ENCODE data around the gene USP25. TPM values are rescaled to one million over a fixed set of nuclear protein-coding genes. Genes with fewer than 3 reads are reported as not detected.

USP25 gene
- total RNA-seq, 1 donor: 62.7 TPM

DNA sequence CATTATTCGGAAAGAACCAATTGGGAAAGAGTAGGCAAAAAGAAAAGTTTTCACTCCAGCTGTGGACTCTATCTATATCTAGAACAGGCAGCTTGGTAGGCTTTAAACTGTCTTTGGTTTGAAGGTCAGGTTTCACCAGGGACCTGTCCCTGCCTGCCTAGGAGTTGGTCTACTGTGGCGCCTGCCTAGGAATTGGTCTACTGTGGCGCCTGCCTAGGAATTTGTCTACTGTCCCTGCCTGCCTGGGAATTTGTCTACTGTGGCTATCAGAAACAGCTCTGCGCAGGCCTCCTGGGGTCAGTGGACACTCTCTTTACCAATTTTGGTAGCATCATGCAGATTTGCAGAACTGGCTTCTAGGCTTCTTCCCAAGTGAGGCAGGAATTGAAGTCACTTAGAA, 13.8 kb downstream of the USP25 start:
- Histone ChIP-seq H3K27me3 (ENCODE audit: insufficient read depth, low read length) (no peaks in the 10 kb centered on the region), H3K4me3 (ENCODE audit: low read length) (no peak overlapping the region), H3K9me3 (ENCODE audit: low read depth, low read length) (no peaks in the 10 kb centered on the region), H3K4me1 (ENCODE audit: insufficient read depth, low read length) (peaks cover 35% of the 10 kb centered on the region)

DNA sequence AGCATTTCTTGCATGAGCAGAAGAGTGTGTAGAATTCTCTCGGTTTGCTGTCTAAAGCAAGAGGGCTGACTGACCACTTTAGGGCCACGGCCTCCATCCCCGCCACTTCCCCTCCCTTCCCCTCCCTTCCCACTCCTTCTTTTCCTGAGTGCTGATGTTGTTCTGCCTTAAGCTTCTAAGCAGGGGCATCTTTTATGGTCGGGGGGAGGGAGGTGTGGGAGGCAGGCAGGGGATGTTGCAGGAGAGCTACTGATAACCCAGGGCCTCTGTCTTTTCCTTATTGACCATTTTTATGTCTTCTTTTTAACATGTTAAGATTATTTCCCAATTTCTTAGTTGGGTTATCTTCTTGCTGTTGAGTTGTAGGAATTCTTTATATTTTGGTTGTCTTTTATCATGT, 15.1 kb downstream of the USP25 start:
- Histone ChIP-seq H3K4me1 (ENCODE audit: insufficient read depth, low read length) (peaks cover 25% of the 10 kb centered on the region), H3K27me3 (ENCODE audit: insufficient read depth, low read length) (no peaks in the 10 kb centered on the region), H3K9me3 (ENCODE audit: low read depth, low read length) (no peaks in the 10 kb centered on the region), H3K4me3 (ENCODE audit: low read length) (no peak overlapping the region)

- no peaks in the 10 kb centered on the region for H3K27me3 ChIP-seq (ENCODE audit: insufficient read depth, low read length)
- no peak overlapping the region for H3K4me3 ChIP-seq (ENCODE audit: low read length)
- H3K4me1 ChIP-seq (ENCODE audit: insufficient read depth, low read length): peaks cover 18% of the 10 kb centered on the region
- H3K9me3 ChIP-seq (ENCODE audit: low read depth, low read length): no peaks in the 10 kb centered on the region
These were observed 18.8 kb downstream of the USP25 start for GRCh38 chr21:15748586-15748985.

DNA sequence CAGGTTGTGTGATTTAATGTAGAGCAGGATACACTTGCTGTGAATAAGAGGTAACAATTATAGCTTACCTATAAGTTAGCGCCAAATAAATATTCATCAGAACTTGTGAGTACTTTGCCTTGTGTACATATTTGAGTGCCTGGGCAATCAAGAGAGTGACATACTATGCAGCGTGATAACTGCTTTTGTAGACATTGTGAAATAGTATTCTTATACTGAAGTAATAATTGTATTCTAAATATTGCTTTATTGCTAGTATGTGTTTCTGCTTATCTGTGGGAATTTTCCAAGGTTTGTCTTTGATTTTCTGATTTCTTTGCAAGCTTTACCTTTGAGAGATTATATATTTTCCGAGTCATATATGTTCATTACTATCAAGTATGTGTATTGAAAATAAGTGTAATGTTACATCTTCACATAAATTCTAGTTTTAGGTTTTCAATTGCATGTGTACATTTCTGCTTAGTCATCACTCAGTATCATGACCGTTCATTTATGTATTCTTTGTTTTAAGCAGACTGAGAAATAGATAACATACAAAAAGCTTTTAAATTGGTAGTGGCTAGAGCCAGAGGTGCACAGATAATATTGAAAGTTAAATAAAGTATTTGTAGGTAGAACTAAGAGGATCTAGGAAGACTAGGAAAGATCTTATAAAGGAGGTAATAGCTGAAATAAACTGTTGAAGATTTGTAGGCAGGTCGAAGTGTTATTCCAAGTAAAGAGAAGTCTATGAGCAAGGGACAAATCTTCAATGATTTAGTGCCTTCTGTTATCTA, 19.5 kb downstream of the USP25 start:
- Histone ChIP-seq H3K9me3 (ENCODE audit: low read depth, low read length) (no peaks in the 10 kb centered on the region), H3K4me3 (ENCODE audit: low read length) (no peak overlapping the region), H3K4me1 (ENCODE audit: insufficient read depth, low read length) (peaks cover 23% of the 10 kb centered on the region), H3K27me3 (ENCODE audit: insufficient read depth, low read length) (no peaks in the 10 kb centered on the region)

- Histone ChIP-seq H3K4me3 (ENCODE audit: low read length) (no peak overlapping the region), H3K4me1 (ENCODE audit: insufficient read depth, low read length) (peaks cover 25% of the 10 kb centered on the region), H3K27me3 (ENCODE audit: insufficient read depth, low read length) (no peaks in the 10 kb centered on the region), H3K9me3 (ENCODE audit: low read depth, low read length) (no peaks in the 10 kb centered on the region)
These were observed 20.0 kb downstream of the USP25 start for GRCh38 chr21:15749861-15750159.

DNA sequence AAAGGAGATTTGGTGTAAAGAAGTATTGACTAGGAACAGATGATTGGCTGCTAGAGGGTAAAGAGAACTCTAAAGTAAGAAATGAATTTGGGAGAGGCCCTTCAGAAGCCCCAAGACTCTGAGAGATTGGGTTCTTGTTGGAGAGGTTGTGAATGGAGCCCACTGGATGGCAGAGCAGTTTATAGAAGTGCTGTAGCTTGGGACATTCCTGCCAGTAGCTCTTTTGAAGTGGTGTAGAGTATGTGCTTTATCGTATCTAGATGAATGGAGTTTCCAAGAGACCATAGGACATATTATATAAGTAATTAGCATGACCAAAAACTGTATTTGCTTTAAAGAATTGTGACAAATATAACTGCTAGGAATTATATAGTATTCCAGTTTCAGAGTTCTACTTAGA, 21.3 kb downstream of the USP25 start:
- Histone ChIP-seq H3K4me1 (ENCODE audit: insufficient read depth, low read length) (peaks cover 30% of the 10 kb centered on the region), H3K9me3 (ENCODE audit: low read depth, low read length) (no peaks in the 10 kb centered on the region), H3K4me3 (ENCODE audit: low read length) (no peak overlapping the region), H3K27me3 (ENCODE audit: insufficient read depth, low read length) (no peaks in the 10 kb centered on the region)

- H3K27me3 ChIP-seq (ENCODE audit: insufficient read depth, low read length): no peaks in the 10 kb centered on the region
- peaks cover 30% of the 10 kb centered on the region for H3K4me1 ChIP-seq (ENCODE audit: insufficient read depth, low read length)
- H3K4me3 ChIP-seq (ENCODE audit: low read length): no peak overlapping the region
- H3K9me3 ChIP-seq (ENCODE audit: low read depth, low read length): no peaks in the 10 kb centered on the region
These were observed 21.8 kb downstream of the USP25 start for GRCh38 chr21:15751546-15751945.

- H3K27me3 ChIP-seq (ENCODE audit: insufficient read depth, low read length): no peaks in the 10 kb centered on the region
- peaks cover 30% of the 10 kb centered on the region for H3K4me1 ChIP-seq (ENCODE audit: insufficient read depth, low read length)
- no peaks in the 10 kb centered on the region for H3K9me3 ChIP-seq (ENCODE audit: low read depth, low read length)
- no peak overlapping the region for H3K4me3 ChIP-seq (ENCODE audit: low read length)
These were observed 23.1 kb downstream of the USP25 start for GRCh38 chr21:15752763-15753407.

- Histone ChIP-seq H3K9me3 (ENCODE audit: low read depth, low read length) (peaks cover 3% of the 10 kb centered on the region), H3K4me1 (ENCODE audit: insufficient read depth, low read length) (peaks cover 25% of the 10 kb centered on the region), H3K27me3 (ENCODE audit: insufficient read depth, low read length) (no peaks in the 10 kb centered on the region), H3K4me3 (ENCODE audit: low read length) (no peak overlapping the region)
These were observed 24.0 kb downstream of the USP25 start for GRCh38 chr21:15753741-15754140.

- peaks cover 25% of the 10 kb centered on the region for H3K4me1 ChIP-seq (ENCODE audit: insufficient read depth, low read length)
- H3K9me3 ChIP-seq (ENCODE audit: low read depth, low read length): peaks cover 3% of the 10 kb centered on the region
- H3K27me3 ChIP-seq (ENCODE audit: insufficient read depth, low read length): no peaks in the 10 kb centered on the region
- no peak overlapping the region for H3K4me3 ChIP-seq (ENCODE audit: low read length)
These were observed 24.9 kb downstream of the USP25 start for GRCh38 chr21:15754640-15755039.

- Histone ChIP-seq H3K4me1 (ENCODE audit: insufficient read depth, low read length) (peaks cover 25% of the 10 kb centered on the region), H3K4me3 (ENCODE audit: low read length) (no peak overlapping the region), H3K9me3 (ENCODE audit: low read depth, low read length) (peaks cover 3% of the 10 kb centered on the region), H3K27me3 (ENCODE audit: insufficient read depth, low read length) (no peaks in the 10 kb centered on the region)
These were observed 25.3 kb downstream of the USP25 start for GRCh38 chr21:15755125-15755524.

DNA sequence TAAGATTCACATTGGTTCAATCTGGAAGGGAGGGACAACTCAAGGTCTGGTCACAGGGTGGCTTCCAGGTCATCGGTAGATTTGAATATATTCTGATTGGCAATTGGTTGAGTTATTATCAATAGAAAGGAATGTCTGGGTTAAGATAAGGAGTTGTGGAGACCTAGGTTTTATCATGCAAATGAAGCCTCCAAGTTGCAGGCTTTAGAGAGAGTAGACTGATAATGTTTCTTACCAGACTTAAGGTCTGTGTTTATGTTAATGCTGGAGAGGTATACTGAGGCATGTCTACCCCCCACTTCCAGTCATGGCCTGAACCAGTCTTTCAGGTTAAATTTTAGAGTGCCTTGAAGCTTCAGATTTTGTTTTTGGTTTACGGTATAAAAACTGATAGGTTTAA, 29.7 kb downstream of the USP25 start:
- H3K4me3 ChIP-seq (ENCODE audit: low read length): no peak overlapping the region
- peaks cover 12% of the 10 kb centered on the region for H3K4me1 ChIP-seq (ENCODE audit: insufficient read depth, low read length)
- H3K27me3 ChIP-seq (ENCODE audit: insufficient read depth, low read length): no peaks in the 10 kb centered on the region
- peaks cover 3% of the 10 kb centered on the region for H3K9me3 ChIP-seq (ENCODE audit: low read depth, low read length)

- peaks cover 3% of the 10 kb centered on the region for H3K9me3 ChIP-seq (ENCODE audit: low read depth, low read length)
- no peaks in the 10 kb centered on the region for H3K27me3 ChIP-seq (ENCODE audit: insufficient read depth, low read length)
- no peak overlapping the region for H3K4me3 ChIP-seq (ENCODE audit: low read length)
- H3K4me1 ChIP-seq (ENCODE audit: insufficient read depth, low read length): no peaks in the 10 kb centered on the region
These were observed 31.8 kb downstream of the USP25 start for GRCh38 chr21:15761507-15762100.

- Histone ChIP-seq H3K4me1 (ENCODE audit: insufficient read depth, low read length) (no peaks in the 10 kb centered on the region), H3K27me3 (ENCODE audit: insufficient read depth, low read length) (no peaks in the 10 kb centered on the region), H3K4me3 (ENCODE audit: low read length) (no peak overlapping the region), H3K9me3 (ENCODE audit: low read depth, low read length) (no peaks in the 10 kb centered on the region)
These were observed 33.6 kb downstream of the USP25 start for GRCh38 chr21:15763359-15763758.

DNA sequence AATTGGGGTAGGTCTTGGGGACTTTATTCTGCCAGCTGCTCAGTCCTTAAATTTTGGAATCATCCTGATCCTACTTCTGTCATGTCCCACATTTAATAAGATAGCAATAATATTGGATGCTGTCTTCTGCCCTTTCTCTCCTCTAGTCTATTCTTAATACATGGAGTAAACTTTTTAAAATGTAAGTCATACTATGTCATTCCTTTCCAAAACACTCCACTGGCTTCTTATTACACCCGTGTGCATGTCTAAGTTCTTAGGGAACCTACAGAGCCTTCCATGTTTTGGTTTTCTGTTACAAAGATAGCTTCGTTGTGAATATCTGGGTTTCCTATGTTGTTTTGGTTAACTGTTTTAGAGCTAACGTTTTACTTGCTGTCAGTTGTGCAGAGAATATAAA, 35.1 kb downstream of the USP25 start:
- no peaks in the 10 kb centered on the region for H3K9me3 ChIP-seq (ENCODE audit: low read depth, low read length)
- no peaks in the 10 kb centered on the region for H3K4me1 ChIP-seq (ENCODE audit: insufficient read depth, low read length)
- H3K27me3 ChIP-seq (ENCODE audit: insufficient read depth, low read length): no peaks in the 10 kb centered on the region
- no peak overlapping the region for H3K4me3 ChIP-seq (ENCODE audit: low read length)

Data from mononuclear cell (primary cell).